GM19372 (cell line): Measurements from ENCODE around the gene ANKRD23.
"Not testable (repeated sequence)": the region's sequence is repeated elsewhere in the genome, so short reads cannot be mapped to it uniquely, and the experiment has no call there.

Source experiments
- ATAC-seq: cut with Tn5 transposase; IDR thresholded peaks from one replicate; pipeline ENCODE4 v1.9.1; 2021; ENCODE audit warnings: mild to moderate bottlenecking, low read depth, moderate library complexity; ENCODE audit not compliant: unreplicated experiment

The ANKRD23 gene

DNA sequence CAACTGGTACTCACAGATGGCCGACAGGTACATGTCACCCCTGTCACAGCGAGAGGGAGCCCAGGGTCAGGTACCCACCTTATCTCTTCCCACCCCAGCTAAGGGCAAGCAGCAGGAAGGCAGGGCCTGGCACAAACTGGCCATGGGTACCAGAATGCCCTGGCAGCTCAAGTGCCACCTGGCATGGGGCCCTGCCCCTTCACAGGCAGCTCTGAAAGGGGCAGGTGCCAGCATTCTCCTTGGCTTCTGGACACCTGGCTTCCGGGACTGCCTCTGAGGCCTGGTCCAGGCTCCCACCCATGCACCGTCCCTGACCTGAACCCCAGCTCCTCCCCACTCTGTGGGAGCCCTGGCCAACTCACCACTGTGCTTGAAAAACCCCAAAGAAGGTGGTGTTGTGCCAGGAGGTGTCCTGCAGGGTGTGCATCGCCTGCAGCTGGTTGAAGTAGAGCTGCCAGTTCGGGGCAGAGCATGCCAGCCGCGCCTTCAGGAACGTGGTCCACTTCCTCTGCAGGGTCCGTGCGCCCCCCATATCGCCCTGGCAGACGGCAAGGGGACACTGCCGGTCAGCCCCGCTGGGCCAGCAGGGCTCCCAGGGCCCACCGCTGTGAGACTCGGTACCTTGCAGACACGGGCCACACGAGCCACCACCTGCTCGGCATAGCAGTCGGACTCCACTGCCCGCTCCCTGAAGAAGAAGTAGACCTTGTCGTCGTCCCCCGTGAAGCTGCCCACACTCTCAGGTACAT, 20.7 kb upstream of the ANKRD23 start:
- ATAC-seq, result no peak

DNA sequence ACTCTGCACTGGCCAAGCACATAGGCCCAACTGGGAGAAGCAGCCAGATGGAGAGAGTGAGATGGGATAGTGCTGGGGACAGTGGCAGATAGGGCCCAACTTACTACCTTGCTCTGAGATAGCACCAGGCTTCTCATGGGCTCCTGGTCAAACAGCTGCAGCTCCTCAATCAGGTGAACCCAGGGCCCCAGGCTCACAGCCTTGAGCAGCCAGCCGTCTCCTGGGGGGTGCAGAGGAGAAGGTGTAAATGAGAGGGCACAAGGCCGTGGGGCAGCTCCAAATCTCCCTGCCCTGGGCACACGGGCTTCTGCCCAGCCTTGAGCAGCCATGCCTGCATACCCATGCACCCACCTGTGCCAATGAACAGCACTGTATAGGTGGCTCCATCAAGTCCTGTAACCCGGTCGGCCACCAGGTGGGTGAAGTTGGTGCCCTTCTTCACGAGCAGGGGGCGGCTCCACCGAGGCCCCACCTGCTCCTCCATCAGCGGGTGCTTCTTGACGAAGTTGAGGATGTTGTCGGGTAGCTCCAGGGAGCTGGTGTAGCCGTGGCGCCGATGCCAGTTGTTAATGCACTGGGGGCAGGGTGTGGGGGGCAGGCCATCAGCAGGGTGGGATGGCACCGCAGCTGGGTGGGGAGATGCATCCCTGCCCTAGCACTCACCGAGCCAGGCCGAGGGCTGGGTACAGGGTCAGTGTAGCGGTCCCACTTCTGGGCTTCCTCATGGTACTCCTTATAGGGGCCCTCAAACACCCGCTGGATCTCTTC, 19.9 kb upstream of the ANKRD23 start:
- ATAC-seq, result no peak

DNA sequence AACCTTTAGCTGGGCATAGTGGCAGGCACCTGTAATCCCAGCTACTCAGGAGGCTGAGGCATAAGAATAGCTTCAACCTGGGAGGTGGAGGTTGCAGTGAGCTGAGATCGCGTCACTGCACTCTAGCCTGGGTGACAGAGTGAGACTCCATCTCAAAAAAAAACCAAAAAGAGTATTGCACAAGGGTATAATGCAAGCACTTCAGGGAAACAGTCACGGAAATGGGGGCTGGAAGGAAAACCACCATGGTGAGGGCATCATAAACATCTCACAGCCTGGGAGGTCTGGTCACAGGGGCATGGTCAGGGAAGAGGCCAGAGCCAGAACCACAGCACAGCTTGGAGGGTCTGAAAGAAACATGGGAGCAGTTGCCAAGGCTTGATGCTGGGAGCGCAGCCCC, 19.2 kb upstream of the ANKRD23 start:
- ATAC-seq, result not testable (repeated sequence)

DNA sequence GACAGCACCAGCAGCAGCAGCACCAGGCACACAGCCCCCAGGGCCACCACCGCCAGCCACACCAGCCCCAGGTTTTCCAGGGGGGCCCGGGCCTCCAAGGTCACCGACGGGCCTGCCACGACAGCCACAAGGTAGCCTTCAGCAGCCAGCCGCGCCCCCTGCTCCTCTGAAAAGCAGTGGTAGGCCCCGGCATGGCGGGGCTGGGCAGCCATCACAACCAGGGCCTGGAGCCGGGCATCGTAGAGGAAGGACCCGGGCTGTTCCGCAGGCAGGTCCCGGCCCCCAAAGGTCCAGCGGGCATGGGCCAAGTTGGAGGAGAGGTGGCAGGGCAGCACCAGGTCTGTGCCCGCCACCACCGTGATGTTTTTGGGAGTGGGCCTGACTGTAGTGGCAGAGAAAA, 17.3 kb upstream of the ANKRD23 start:
- no peak for ATAC-seq

GRCh38 chr2:96860065-96861029, 16.5 kb upstream of the ANKRD23 start:
- no peak for ATAC-seq

- no peak for ATAC-seq
Observed at GRCh38 chr2:96859681-96860064, 15.9 kb upstream of the ANKRD23 start.

DNA sequence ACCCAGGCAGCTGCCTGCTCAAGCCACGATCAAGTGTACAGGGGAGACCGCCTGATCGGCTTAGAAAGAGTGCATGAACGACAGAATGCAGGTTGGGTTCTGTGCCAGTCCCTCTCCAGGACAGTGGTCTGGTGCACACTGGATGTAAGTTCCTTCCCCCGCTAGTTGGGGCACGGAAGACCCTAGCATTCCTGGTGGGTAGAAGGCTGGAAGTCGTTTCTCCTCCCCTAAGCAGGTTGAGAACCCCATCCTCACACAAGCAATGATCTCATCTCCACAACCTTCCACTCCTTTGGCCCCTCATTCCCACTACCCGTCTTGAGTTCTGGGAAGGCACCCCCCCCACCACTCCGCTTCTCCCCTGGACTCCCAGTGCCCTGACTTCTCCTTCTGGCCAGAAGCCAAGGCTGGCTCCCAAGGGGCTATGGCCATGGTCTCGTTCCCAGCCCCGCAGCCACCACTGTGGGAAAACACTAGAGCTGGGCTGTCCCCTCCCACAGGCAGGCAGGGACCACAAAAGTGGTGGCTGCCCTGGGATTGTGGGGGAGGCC, 15.4 kb upstream of the ANKRD23 start:
- no peak for ATAC-seq

DNA sequence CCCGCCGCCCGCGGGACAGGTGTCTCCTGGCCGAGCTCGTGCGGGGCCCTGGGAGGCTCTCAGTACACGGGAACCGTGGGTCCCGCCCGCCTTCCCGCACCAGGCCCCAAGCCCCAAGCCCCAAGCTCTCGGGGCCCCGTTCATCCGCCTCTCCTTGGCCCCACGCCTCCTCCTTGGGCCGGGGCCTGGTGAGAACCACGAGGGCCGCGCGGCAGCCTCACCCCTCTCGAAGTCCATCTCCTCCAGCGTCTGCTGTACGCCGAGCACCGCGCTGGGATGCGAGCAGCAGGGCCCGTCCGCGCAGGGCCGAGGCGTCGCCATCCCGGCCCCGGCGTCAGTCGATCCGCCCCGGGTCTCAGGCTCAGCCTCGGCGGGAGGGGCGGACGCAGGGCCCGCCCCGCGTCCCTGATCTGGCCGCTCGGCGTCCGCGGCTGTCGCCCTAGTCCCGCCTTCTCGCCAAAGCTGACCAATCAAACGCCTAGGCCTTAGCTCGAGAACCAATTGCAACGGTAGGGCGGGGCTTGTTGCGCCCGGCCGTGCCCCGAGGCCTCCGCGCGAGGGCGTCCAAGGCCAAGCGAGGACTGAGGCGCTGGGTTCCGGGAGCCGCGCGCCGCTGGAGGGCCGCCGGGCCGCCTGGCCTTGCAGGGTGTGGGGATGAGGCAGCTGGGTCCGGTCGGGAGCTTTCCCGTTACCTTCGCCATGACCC, 14.0 kb upstream of the ANKRD23 start, which contains the start of gene ANKRD39:
Gene ANKRD39, minus strand, starts transcription at position 350 of the 706 bp plus-strand sequence. Its CDS starts 29 bp downstream, at position 321.
- ATAC-seq, result peak; percentile 91

DNA sequence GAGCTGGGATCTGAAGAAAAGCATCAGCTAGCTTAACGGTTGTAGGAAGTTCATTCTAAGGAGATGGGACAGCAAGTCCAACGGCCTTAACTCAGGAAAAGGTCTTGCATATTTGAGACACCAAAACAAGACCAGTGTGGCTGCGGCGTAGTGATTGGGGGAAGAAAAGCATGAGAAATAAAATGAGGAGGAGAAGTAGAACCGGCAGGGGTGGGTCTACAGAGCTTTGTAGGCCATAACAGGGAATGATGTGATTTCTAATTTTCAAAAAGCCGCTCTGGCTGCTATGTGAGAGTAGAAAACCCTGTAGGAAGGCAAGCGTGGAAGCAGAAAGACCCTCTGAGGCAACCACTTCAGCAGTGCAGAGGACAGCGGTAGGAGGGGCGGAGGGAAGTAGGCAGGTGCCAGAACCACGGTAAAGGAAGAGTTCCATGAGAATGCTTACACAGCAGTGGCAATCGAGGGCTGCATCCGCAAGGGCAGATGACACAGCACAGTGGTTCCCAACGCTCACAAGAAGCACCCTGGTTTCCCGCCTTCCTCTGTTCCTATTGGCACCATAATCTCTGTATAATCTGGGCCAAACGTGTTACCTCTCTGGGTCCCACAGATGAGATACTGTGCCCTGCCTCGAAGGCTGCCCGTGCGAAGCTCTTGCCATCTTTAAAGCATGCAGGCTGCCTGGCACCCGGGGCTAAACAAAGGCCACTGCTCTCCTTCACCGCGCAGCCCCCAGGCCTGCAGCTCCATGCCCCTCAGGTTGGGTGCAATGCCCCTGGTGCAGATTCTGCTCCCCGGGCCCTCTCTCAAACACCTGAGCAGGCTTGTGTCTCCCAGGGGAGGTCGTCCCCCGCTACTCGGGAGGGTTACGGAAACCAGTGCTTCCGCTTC, 13.2 kb upstream of the ANKRD23 start:
- peak; percentile 0 for ATAC-seq

GRCh38 chr2:96853321-96853720, 9.5 kb upstream of the ANKRD23 start:
- no peak for ATAC-seq

GRCh38 chr2:96852667-96853066, 8.8 kb upstream of the ANKRD23 start:
- ATAC-seq, result no peak

DNA sequence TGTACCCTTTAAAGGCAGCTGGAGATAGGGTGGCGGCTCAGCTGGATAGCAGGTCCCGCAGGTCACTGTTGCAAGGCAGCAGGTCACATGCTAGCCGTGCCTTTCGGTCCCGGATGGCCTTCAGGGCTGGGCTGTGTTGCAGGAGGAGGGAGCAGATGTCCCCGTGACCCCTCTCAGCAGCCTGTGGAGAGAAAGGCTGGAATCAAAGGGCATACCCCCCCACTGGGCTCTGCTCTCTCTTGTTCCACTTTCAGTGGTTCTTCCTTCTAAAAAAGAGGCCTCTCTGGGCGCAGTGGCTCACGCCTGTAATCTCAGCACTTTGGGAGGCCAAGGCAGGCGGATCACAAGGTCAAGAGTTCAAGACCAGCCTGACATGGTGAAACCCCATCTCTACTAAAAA, 4.4 kb upstream of the ANKRD23 start:
- ATAC-seq, result no peak

GRCh38 chr2:96847586-96847985, 3.8 kb upstream of the ANKRD23 start:
- ATAC-seq, result no peak

GRCh38 chr2:96846825-96847224, 3.0 kb upstream of the ANKRD23 start:
- ATAC-seq, result no peak

DNA sequence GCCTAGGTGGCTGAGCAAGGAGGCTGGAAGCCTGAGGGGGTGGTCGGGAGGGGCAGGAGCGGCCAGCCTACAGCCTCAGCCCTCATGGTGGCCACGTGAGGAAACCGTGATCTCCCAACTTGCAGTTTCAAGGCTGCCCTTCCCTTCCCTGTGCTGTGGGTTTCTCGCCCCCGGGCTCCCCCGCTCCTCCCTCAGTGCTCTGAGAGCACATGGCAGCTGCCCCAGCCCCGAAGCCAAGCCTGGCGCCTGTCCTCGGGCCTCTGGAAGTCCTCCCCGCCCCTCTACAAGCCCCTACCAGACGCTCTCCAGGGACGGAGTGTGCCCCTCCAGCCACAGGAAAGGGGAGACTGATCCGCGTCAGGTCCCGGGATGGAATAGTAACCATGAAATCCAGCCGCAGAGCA, 586 bp upstream of the ANKRD23 start:
- no peak for ATAC-seq

- no peak for ATAC-seq
Observed at GRCh38 chr2:96842600-96842999, 1.2 kb downstream of the ANKRD23 start.

DNA sequence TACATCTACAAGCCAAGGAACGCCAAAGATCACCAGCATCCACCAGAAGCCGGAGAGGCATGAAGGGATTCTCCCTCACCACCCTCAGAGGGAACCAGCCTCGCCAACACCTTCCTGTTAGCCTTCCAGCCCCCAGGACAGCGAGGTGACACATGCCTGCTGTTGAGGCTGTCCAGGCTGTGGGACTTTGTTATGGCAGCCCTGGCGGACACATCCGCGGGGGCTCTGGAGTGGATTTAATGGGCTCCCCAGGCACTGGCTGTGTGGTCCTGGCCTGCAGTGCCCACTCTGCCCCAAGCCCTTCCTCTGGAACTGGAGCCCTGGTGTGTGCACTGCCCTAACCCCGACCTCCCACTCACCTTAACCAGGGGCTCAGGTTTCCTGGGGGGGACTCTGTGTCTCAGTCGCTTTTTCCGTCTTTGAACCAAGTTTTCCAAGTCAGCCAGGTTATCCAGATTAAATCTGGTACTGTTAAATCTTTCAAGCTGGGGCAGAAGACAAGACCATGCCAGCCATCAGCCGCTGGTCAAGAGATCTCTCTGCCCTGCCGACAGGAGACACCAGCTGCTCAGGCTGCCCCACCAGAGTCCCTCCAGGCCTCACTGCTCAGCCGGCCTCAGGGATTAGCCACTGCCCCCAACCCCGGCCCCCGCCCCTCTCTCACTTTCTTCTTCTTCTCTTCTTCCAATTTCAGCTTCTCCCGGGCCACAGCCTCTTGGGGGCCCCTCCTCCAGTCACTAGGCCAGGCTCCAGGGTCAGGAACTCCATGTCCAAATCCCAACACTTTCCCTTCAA, 1.9 kb downstream of the ANKRD23 start:
- ATAC-seq, result no peak
